NCI-H446 treated with DMSO at 0.1 percent for 48 hours (cell line): ENCODE results near the gene FBXL7.
"Not testable (repeated sequence)": the region's sequence is repeated elsewhere in the genome, so short reads cannot be mapped to it uniquely, and the experiment has no call there.

Experiments
- DNase-seq: peaks from one replicate; lab custom pipeline; 2025; lab: John Stamatoyannopoulos, UW

The FBXL7 gene

DNA sequence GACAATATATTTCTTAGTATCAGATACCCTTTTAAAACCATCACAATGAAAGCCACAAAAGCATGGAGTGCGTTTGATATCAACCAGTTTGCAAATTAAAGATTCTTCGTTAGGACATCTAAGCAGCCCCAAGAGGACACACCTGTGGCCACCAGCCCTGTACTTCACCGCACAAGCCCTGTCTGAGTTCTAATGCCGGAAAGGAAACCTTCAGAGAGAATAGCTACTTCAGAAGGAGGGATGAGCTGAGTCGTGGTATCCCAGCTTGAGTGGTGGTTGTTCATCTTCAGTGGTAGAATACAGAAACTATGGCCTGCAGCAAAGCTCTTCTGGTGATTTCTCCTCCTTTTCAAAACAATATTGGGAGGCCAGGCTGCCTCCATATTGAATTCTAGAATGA, 319.6 kb downstream of the FBXL7 start:
- DNase-seq = no peak

DNA sequence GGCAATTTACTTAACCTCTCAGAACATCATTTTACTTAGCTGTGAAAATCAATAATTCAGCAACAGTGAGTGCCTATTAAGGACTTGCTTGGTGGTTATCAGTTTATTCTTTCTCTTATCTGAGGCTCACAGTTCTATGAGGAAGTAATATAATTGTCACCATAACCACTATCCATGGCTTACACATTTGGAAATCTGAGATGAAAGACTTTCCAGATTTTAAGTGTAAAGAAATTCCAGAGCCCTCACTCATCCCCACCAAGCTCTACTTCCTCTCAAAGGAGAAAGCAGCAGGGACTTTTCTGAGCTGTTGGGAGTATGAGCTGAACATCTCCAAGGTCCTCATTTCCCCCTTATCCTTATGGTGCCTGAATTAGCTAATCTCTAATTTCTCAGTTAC, 321.5 kb downstream of the FBXL7 start:
- DNase-seq = no peak

GRCh38 chr5:15823398-15823797, 323.4 kb downstream of the FBXL7 start:
- DNase-seq = no peak

DNA sequence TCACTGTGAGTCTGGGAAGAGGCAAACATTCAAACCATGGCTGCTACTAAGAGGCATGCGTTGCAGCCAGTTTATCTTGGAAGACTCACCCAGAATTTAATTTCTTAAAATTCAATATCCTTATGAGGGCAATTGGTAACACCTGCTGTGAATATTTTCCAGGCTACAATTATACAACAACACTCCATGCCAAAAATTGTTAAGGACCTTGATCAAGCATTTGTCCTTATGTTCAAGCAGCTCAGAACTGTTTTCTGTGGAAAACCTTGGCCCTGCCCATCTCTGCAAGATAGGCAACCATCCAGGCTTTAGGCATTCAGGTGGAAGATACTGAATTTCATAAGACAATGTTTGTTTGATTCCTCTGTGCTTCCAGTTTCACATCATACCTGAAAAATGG, 327.8 kb downstream of the FBXL7 start:
- DNase-seq = no peak

- no peak for DNase-seq
Observed at GRCh38 chr5:15831408-15831807, 331.4 kb downstream of the FBXL7 start.

DNA sequence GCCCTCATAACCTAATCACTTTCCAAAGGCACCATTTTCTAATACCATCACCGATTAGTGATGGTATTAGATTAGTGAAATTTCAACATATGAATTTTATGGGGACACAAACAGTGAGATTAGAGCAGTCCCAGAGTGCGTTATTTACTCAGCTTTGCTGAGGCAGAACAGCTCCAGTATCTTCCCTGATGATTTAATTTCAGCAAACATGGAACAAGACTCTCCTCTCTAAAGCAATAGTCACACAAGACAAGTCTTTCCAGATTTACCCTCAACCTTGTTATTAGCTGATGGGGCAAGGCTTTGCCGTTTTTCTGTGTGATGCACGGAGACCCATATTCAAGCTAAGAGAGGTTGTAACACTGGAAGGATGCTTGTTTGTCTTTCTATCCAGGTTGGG, 333.4 kb downstream of the FBXL7 start:
- DNase-seq = no peak

GRCh38 chr5:15834596-15835245, 334.7 kb downstream of the FBXL7 start:
- DNase-seq = no peak

DNA sequence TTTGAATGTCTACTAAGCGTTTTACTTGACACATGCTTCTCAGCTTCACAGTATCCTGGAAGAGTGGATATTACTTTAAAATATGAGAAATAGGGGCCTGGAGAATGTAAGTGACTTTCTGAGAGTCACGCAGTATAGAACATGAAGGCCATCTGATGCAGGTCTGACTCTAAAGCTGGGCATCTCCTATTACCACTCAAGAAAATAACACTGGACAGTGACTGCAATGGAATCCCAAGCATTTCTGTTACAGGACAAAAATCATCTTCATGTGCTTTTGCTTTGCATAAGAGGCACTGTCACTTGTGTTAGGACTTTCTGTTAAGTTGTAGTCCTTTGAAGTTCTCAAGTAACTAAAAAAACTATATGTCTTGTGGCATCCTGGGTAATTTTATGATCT, 335.5 kb downstream of the FBXL7 start:
- no peak for DNase-seq

DNA sequence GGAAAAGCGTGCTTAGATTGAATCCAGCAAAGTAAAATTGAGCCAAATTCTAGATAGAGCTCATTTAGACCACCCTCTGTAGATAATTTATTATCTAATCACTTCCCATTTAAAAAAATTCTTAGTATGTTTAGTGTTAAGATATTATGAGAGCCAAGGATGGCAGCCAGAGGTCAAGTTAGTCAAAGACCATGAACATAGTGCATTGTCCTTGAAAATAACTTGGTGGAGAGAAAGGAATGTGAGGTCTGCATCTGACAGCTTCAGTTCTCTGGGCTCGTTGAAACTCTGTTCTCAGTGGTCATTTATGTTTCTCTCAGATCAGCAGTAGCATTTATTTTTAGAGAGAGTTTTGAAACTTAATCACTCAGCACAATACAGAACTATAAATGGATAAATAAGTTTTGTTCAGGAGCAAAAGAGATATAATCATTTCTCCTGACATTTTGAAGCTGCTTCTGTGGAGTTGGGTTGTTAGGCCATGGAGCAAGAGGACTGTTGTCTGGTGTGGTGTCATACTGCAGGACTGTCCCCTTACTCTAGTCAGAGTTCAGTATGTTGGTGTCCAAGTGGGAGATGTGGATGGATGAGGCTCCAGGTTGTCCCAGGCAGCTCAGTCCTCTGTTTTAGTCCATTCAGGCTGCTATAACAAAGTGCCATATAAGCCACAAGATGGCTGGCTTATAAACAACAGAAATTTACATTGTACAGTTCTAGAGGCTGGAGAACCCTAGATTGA, 337.7 kb downstream of the FBXL7 start:
- DNase-seq = no peak

- no peak for DNase-seq
Observed at GRCh38 chr5:15844253-15844652, 344.3 kb downstream of the FBXL7 start.

GRCh38 chr5:15844871-15845270, 344.9 kb downstream of the FBXL7 start:
- no peak for DNase-seq

- DNase-seq = no peak
Observed at GRCh38 chr5:15850536-15850935, 350.6 kb downstream of the FBXL7 start.

DNA sequence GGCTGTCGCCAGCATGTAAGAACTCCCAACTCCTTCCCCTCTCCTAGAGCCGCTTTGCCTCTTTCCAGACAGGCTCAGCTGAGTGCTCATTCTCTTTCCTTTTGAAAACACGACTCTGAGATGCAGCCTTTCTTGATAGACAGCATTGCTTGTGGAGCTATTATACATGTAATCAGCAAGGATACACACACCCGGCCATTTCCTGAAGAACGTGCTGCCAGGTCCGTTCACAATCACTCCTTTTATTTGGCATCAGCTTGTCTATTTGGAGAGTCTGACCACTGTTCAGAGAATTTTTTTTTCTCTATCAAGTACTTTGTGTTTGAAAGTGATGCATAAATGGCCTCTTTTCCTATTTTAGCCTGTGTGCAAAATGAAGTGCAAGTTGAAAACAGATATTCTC, 351.0 kb downstream of the FBXL7 start:
- no peak for DNase-seq

- no peak for DNase-seq
Observed at GRCh38 chr5:15852217-15852616, 352.2 kb downstream of the FBXL7 start.

DNA sequence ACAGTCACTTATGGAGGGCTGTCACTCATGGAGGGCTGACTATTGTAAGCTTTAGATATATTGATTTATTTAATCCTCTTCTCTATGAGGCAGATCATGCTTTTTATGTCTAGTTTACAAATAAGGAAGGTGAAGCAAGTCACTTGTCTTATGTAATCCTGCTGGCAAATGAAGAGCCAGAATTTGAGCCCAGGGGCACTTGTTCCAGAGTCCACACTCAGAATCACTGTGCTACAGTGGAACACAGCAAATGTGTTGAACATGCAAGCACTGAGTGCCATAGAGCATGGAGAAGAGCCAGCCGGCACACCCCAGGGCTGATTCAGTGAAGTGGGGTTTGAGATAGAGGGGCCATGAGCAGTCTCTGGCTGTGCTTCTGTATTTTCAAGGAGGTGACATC, 353.0 kb downstream of the FBXL7 start:
- DNase-seq = no peak

DNA sequence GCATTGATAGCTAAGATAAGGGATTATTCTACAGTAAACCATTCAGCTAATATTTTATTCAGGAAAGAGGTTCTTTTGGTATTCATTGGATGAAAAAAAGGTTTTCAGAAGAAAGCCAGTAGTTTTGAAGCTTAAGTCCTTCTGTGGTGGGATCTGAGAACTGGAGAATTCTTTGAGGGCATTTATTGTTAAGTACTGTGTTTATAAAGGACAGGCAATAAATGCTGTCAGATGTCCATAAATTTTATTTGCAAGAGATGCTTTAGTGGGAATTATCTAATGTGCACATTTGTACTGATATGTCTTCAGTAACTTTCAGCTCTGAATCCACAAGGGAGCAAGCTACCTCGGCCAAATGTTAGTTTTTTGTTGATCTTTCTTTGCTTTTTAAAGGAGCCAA, 358.3 kb downstream of the FBXL7 start:
- no peak for DNase-seq

DNA sequence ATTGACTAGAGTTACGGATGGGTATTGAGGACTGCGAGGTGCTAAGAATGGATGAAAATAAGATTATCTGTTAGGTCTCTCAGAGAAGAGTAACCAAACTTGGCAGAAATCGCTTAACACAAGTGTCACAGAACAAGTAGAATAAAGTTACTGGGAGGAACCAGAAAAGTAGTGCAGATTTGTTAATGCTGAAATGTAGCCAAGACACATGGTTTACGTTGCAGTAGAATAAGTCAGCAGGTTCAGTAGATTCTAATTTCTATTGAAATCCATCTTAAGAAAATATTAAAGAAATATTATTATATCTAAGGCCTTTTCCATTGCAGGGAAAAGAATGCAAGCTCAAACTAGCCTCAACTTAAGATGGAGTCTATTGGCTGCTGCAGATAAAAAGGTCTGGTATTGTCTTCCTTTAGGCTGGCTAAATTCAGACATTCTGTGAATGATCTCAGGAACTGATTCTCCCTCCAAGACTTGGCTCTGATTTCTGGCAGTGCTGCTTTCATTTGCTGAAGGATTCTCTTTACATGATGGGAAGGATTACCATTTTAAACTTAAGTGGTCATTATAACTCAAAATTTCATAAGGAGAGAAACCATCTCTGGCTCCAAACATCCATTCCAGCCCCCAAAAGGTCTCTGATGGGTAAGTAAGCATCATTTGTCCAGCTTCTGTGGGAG, 364.7 kb downstream of the FBXL7 start:
- DNase-seq = no peak

- DNase-seq = not testable (repeated sequence)
Observed at GRCh38 chr5:15872259-15872658, 372.3 kb downstream of the FBXL7 start.

DNA sequence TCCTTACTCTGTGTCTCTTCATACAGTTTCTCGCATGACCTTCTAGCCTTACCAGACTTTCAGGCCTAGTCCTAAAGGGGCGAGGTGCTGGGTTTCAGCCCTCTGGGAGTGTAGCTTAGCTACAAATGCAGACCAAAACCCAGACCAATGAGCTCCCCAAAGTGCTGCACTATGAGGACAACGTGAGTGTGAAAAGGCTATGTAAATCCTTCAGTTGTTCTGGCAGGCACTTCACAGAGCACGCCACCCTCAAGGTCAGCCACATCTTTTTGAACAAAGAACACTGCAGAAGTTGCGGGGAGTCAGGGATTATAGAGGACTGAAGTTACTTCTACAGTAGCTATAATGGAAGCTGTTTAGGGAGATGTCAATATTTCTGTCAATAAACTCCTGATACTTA, 377.9 kb downstream of the FBXL7 start:
- no peak for DNase-seq

- DNase-seq = no peak
Observed at GRCh38 chr5:15880201-15880600, 380.2 kb downstream of the FBXL7 start.

- no peak for DNase-seq
Observed at GRCh38 chr5:15885156-15885555, 385.2 kb downstream of the FBXL7 start.

DNA sequence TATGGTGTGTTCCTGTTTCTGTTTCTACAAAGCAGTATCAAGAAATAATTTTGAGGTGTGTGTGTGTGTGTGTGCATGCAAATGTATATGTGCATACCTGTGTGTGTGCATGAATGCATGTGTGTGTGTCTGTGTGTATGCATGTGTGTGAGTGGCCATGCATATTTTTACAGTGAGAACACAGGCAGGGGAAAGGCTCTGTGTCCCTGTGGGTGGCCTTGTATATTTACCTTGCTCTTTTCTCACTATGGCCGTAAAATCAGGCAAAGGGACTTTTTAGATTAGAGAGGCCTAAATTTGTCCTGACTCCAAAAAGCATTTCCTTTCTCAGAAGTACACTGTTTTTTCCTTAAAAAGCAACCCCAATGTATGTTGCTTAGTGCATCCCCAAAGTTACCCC, 386.2 kb downstream of the FBXL7 start:
- no peak for DNase-seq

GRCh38 chr5:15887093-15887492, 387.1 kb downstream of the FBXL7 start:
- DNase-seq = no peak
